ENCODE measurements around the gene JAKMIP3. TPM values are rescaled to one million over a fixed set of nuclear protein-coding genes. Genes with fewer than 3 reads are reported as not detected.

Gene JAKMIP3
- total RNA-seq, 2 experiments from 2014 or later, result 0.28 to 0.36 TPM

- CTCF ChIA-PET, result no interaction called here
These were observed 40.7 kb downstream of the JAKMIP3 start for GRCh38 chr10:132106431-132106830.

GRCh38 chr10:132107186-132107948 is 41.6 kb downstream of the JAKMIP3 start:
- POLR2A ChIA-PET, result no interaction called here

More at GRCh38 chr10:132106431-132106830, 40.7 kb downstream of the JAKMIP3 start:
- H3K9me3 Mint-ChIP-seq, result no peaks in the 10 kb centered on the region
- POLR2A ChIA-PET, result no interaction called here
- H3K4me3 ChIP-seq (ENCODE audit: low read length), result no peak overlapping the region
- TF ChIP-seq CTCF (IDR thresholded peaks at IDR 0.05), result no peak
- H3K27ac Mint-ChIP-seq, result no peak overlapping the region
- H3K4me1 Mint-ChIP-seq (ENCODE audit: low read depth), result no peaks in the 10 kb centered on the region
- no peaks in the 10 kb centered on the region for H3K4me1 ChIP-seq (ENCODE audit: insufficient read depth, low read length)
- no peak overlapping the region for H3K27ac ChIP-seq (ENCODE audit: low read depth in 1 of 2, low read length in 2 of 2)
- peaks cover 0 to 4% of the 10 kb centered on the region in 2 experiments for H3K9me3 ChIP-seq (ENCODE audit: control insufficient read depth in 1 of 2, insufficient read depth in 1 of 2, low read length in 2 of 2)
- ATAC-seq (ENCODE audit: poor library complexity), result no peak
- H3K36me3 Mint-ChIP-seq (ENCODE audit: low read depth), result no peaks in the 10 kb centered on the region
- H3K27me3 ChIP-seq (ENCODE audit: control insufficient read depth in 1 of 2, insufficient read depth in 2 of 2, low read length in 2 of 2), result no peaks in the 10 kb centered on the region
- no peak overlapping the region for H3K4me3 Mint-ChIP-seq
- no peaks in the 10 kb centered on the region for H3K36me3 ChIP-seq (ENCODE audit: insufficient read depth, low read length)
- DNase-seq, result peak in 1 of 14 experiments; percentile 1
- H3K27me3 Mint-ChIP-seq, result peaks cover 1% of the 10 kb centered on the region
- intact Hi-C loops (cut with DNase I, micrococcal nuclease), result no loop called here

More at GRCh38 chr10:132107186-132107948, 41.6 kb downstream of the JAKMIP3 start:
- H3K27ac Mint-ChIP-seq, result no peak overlapping the region
- Histone ChIP-seq H3K9me3 (ENCODE audit: control insufficient read depth in 1 of 2, insufficient read depth in 1 of 2, low read length in 2 of 2) (peaks cover 0 to 4% of the 10 kb centered on the region in 2 experiments), H3K27ac (ENCODE audit: low read depth in 1 of 2, low read length in 2 of 2) (no peak overlapping the region), H3K4me3 (ENCODE audit: low read length) (no peak overlapping the region), H3K4me1 (ENCODE audit: insufficient read depth, low read length) (no peaks in the 10 kb centered on the region), H3K36me3 (ENCODE audit: insufficient read depth, low read length) (no peaks in the 10 kb centered on the region), H3K27me3 (ENCODE audit: control insufficient read depth in 1 of 2, insufficient read depth in 2 of 2, low read length in 2 of 2) (no peaks in the 10 kb centered on the region)
- H3K9me3 Mint-ChIP-seq, result no peaks in the 10 kb centered on the region
- no peak for ATAC-seq (ENCODE audit: poor library complexity)
- H3K4me1 Mint-ChIP-seq (ENCODE audit: low read depth), result no peaks in the 10 kb centered on the region
- H3K4me3 Mint-ChIP-seq, result no peak overlapping the region
- no peaks in the 10 kb centered on the region for H3K36me3 Mint-ChIP-seq (ENCODE audit: low read depth)
- CTCF ChIA-PET, result no interaction called here
- no peak for TF ChIP-seq CTCF (IDR thresholded peaks at IDR 0.05)
- intact Hi-C loops (cut with DNase I, micrococcal nuclease), result no loop called here
- H3K27me3 Mint-ChIP-seq, result no peaks in the 10 kb centered on the region
- DNase-seq, result peak in 1 of 14 experiments; percentile 3
